Activated naive CD4-positive, alpha-beta T cell treated with anti-CD3 and anti-CD28 coated beads for 36 hours (primary cell): ENCODE data around the gene SLC6A4. TPM values are rescaled to one million over a fixed set of nuclear protein-coding genes. Genes with fewer than 3 reads are reported as not detected.
"Not testable (repeated sequence)": the region's sequence is repeated elsewhere in the genome, so short reads cannot be mapped to it uniquely, and the experiment has no call there.

Experiments
- CTCF ChIA-PET: fragments of 350-600 bp; sonication (Branson Sonifier 250); formaldehyde crosslinking; loops from one replicate; lab custom pipeline; 2021; ENCODE audit warnings: antibody characterized with exemption; lab: Charles Lee
- DNase-seq: peaks from one replicate; pipeline ENCODE4 v3.0.0-alpha.2; 2020
- H3K27ac Mint-ChIP-seq: one replicate; pipeline ENCODE4 v1.8.0; 2021; ENCODE audit warnings: mild to moderate bottlenecking, mixed read lengths
- H3K27me3 Mint-ChIP-seq: one replicate; pipeline ENCODE4 v1.8.0; 2021; ENCODE audit warnings: low read depth, mixed read lengths
- H3K36me3 Mint-ChIP-seq: one replicate; pipeline ENCODE4 v1.8.0; 2021; ENCODE audit warnings: low read depth, mixed read lengths
- H3K4me1 Mint-ChIP-seq: one replicate; pipeline ENCODE4 v1.8.0; 2021; ENCODE audit warnings: low read depth, mixed read lengths
- H3K4me3 Mint-ChIP-seq: one replicate; pipeline ENCODE4 v1.8.0; 2021; ENCODE audit warnings: mild to moderate bottlenecking, moderate library complexity, mixed read lengths
- H3K9me3 Mint-ChIP-seq: one replicate; pipeline ENCODE4 v1.8.0; 2021; ENCODE audit warnings: mixed read lengths
- intact Hi-C: fragments of 100-400 bp; cut with micrococcal nuclease; formaldehyde crosslinking; loops from one replicate; pipeline ENCODE4 v1.15.1; 2023
- total RNA-seq, 2 experiments: library from RNA; stranded (reverse); gene quantifications; one replicate each; pipeline ENCODE4 v1.2.3, GENCODE V29; 2021

The SLC6A4 gene
- total RNA-seq, 2 experiments from 2014 or later, result not detected

DNA sequence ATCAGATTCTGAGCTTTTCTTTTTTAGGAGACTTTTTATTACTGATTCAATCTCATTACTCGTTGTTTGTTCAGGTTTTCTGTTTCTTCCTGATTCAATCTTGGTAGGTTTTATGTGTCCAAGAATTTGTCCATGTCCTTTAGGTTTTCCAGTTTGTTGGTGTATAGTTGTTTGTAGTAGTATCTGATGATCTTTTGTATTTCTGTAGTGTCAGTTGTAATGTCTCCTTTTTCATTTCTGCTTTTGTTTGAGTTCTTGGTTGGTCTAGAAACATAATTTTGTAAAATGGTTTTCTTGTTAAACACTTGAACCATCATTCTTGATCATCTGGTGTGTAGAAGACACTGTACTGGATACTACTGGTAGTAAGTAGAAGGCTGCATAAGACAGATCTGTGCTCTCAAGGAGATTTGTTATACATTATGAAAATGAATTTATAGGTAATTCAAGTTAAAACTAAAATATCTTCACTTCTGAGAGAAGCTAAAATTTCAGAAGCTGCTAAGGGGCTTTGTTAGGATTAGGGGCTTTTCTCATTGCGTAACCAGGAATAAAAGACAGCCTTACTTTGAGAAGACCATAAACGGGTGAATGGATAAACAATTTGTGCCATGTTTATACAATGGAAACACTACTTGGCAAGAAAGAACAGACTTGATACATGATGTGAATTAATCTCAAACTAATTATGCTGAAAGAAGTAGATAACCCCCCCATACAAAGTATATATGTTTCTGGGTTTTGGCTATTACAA is 74.9 kb downstream of the SLC6A4 start:
- Mint-ChIP-seq H3K27ac (no peak overlapping the region), H3K27me3 (no peaks in the 10 kb centered on the region), H3K4me3 (no peak overlapping the region), H3K9me3 (peaks cover 11% of the 10 kb centered on the region), H3K4me1 (peaks cover 27% of the 10 kb centered on the region), H3K36me3 (peaks cover 48% of the 10 kb centered on the region)
- DNase-seq, result no peak
- CTCF ChIA-PET, result interaction anchor here (0.6 to 1.0 kb wide), 2 partner anchors 56 to 179 kb away, joined by 3 to 4 read pairs; no protein-coding TSS in a partner anchor
- intact Hi-C loops, result no loop called here

DNA sequence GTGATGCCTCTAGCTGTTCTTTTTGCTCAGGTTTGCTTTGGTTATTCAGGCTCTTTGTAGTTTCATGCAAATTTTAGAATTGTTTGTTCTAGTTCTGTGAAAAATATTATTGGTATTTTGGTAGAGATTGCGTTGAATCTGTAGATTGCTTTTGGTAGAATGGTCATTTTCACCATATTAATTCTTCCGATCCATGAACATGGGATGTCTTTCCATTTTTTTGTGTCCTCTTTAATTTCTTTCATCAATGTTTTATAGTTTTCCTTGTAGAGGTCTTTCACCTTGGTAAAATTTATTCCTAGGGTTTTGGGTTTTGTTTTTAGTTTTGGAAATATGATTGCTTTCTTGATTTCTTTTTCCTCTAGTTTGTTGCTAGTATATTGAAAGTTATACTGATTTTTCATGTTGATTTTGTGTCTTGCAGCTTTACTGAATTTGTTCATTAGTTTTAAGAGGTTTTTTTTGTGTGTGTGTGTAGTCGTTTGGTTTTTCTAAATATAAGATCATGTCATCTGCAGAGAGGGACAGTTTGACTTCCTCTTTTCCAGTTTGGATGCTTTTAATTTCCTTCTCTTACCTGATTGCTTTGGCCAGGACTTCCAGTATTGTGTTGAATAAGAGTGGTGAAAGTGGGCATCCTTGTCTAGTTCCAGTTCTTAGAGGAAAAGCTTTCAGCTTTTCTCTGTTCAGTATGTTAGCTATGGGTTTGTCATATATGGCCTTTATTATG is 76.4 kb downstream of the SLC6A4 start:
- Mint-ChIP-seq H3K4me1 (peaks cover 27% of the 10 kb centered on the region), H3K4me3 (no peak overlapping the region), H3K27ac (no peak overlapping the region), H3K9me3 (peaks cover 11% of the 10 kb centered on the region), H3K36me3 (peaks cover 46% of the 10 kb centered on the region), H3K27me3 (no peaks in the 10 kb centered on the region)
- intact Hi-C loops, result no loop called here
- DNase-seq, result no peak
- CTCF ChIA-PET, result interaction anchor here (0.7 to 1.3 kb wide), 2 partner anchors 55 to 534 kb away, joined by 3 read pairs; no protein-coding TSS in a partner anchor

DNA sequence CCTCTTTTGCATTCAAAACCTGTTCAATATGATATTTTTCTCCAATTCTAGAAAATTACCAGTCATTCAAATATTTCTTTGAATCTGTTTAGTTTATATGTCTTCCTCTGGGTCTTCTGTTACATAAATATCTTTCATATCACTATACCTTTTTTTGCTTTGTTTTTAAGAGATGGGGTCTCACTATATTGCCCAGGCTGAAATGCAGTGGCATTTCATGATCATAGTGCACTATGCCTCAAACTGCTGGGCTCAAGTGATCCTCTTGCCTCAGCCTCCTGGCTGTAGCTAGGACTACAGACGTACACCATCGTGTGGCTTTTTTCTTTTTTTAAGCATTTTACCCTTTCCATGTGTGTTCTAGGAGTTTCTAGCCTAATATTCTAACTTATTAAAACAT is 80.1 kb downstream of the SLC6A4 start:
- H3K9me3 Mint-ChIP-seq, result peaks cover 11% of the 10 kb centered on the region
- H3K27me3 Mint-ChIP-seq, result no peaks in the 10 kb centered on the region
- no peak overlapping the region for H3K27ac Mint-ChIP-seq
- DNase-seq, result no peak
- no peak overlapping the region for H3K4me3 Mint-ChIP-seq
- CTCF ChIA-PET, result no interaction called here
- H3K4me1 Mint-ChIP-seq, result peaks cover 27% of the 10 kb centered on the region
- intact Hi-C loops, result no loop called here
- peaks cover 41% of the 10 kb centered on the region for H3K36me3 Mint-ChIP-seq

DNA sequence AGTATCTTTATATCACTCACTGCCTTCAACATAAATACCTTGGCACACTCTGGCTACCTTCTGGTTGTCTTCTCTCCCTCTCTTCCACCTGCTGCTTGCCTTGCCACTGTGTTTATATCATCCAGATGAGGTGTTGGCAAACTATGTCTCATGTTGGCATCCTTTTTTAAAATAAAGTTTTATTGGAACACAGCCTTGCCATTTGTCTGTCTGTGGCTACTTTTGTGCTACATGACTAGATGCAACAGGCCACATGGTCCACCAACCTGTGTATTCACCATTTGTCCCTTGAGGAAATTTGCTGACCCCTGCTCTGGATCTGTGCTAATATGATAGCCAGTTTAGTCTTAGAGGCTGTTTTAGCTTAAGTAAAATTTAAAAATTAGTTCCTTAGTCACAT is 82.0 kb downstream of the SLC6A4 start:
- H3K4me3 Mint-ChIP-seq, result no peak overlapping the region
- H3K9me3 Mint-ChIP-seq, result peaks cover 2% of the 10 kb centered on the region
- H3K27me3 Mint-ChIP-seq, result no peaks in the 10 kb centered on the region
- H3K4me1 Mint-ChIP-seq, result peaks cover 22% of the 10 kb centered on the region
- intact Hi-C loops, result no loop called here
- H3K27ac Mint-ChIP-seq, result no peak overlapping the region
- DNase-seq, result no peak
- CTCF ChIA-PET, result interaction anchor here (1.3 kb wide), 1 partner anchor 181 kb away, joined by 3 read pairs; no protein-coding TSS in a partner anchor
- peaks cover 27% of the 10 kb centered on the region for H3K36me3 Mint-ChIP-seq

DNA sequence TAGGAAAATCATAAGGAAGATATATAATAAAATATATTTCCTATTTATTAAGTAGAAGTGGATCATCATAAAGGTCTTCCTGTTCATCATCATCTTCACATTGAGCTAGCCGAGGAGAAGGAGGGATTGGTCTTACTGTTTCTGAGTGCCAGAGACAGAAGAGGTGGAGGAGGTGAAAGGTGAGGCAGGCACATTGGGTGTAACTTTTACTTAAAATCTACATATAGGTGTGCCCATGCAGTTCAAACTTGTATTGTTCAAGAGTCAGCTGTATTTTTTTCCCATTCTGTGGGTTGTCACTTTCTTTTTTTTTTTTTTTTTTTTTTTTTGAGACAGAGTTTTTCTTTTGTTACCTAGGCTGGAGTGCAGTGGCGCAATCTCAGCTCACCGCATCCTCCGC is 84.0 kb downstream of the SLC6A4 start:
- no peaks in the 10 kb centered on the region for H3K9me3 Mint-ChIP-seq
- no peak for DNase-seq
- intact Hi-C loops, result no loop called here
- H3K36me3 Mint-ChIP-seq, result peaks cover 17% of the 10 kb centered on the region
- no peaks in the 10 kb centered on the region for H3K27me3 Mint-ChIP-seq
- CTCF ChIA-PET, result interaction anchor here (0.6 to 1.2 kb wide), 5 partner anchors 15 to 842 kb away, joined by 3 read pairs; no protein-coding TSS in a partner anchor
- H3K4me1 Mint-ChIP-seq, result peaks cover 18% of the 10 kb centered on the region
- H3K27ac Mint-ChIP-seq, result no peak overlapping the region
- H3K4me3 Mint-ChIP-seq, result no peak overlapping the region

DNA sequence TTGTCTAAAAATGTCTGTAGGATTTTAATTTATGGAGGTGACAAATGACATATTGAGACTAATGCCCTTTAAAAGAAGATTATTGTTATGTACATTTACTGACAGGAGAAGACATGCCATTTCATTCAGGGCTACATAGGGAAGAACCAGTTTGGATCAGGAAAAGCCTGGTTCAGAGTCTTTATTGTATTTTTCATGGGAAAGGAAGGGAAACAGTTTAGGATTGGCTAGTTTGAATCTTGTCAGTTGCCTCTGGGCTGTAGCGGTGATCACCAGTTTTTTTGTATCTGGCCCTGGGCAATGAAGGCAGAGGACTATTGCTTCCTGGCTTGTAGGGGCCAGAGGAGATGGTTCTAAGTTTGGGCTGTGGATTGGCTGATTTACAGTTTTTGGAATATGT is 87.1 kb downstream of the SLC6A4 start:
- H3K9me3 Mint-ChIP-seq, result no peaks in the 10 kb centered on the region
- H3K4me1 Mint-ChIP-seq, result peaks cover 19% of the 10 kb centered on the region
- no peak for DNase-seq
- CTCF ChIA-PET, result interaction anchor here (0.7 to 1.3 kb wide), 2 partner anchors 22 to 55 kb away, joined by 3 read pairs; no protein-coding TSS in a partner anchor
- no peaks in the 10 kb centered on the region for H3K27me3 Mint-ChIP-seq
- H3K4me3 Mint-ChIP-seq, result no peak overlapping the region
- H3K27ac Mint-ChIP-seq, result no peak overlapping the region
- H3K36me3 Mint-ChIP-seq, result peaks cover 15% of the 10 kb centered on the region
- intact Hi-C loops, result no loop called here

DNA sequence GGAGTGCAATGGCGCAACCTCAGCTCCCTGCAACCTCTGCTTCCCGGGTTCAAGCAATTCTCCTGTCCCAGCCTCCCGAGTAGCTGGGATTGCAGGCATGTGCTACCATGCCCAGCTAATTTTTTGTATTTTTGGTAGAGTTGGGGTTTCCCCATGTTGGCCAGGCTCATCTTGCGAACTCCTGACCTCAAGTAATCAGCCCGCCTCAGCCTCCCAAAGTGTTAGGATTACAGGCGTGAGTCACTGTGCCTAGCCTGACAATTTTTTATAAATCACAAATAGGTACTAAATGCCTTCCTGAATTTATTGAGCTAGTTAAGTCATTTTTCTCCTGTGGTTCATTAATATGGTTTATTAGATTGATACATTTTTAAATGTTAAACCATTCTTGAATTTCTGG is 87.6 kb downstream of the SLC6A4 start:
- peaks cover 14% of the 10 kb centered on the region for H3K36me3 Mint-ChIP-seq

More for the DNA sequence above, 87.6 kb downstream of the SLC6A4 start:
- H3K4me3 Mint-ChIP-seq, H3K27ac Mint-ChIP-seq, H3K9me3 Mint-ChIP-seq, H3K27me3 Mint-ChIP-seq, intact Hi-C loops: not testable (repeated sequence)
- DNase-seq, result peak; percentile 15
- peaks cover 20% of the 10 kb centered on the region for H3K4me1 Mint-ChIP-seq
- CTCF ChIA-PET, result interaction anchor here (0.7 to 1.3 kb wide), 2 partner anchors 21 to 55 kb away, joined by 3 read pairs; no protein-coding TSS in a partner anchor

Other genes starting within 250 kb of the SLC6A4 start
- gene NSRP1, start 118.9 kb downstream of the SLC6A4 start, total RNA-seq, result 10 to 100 TPM; 21.4 to 21.5 TPM
- 10 to 100 TPM; 60.9 to 61.5 TPM for gene BLMH, start 56.2 kb upstream of the SLC6A4 start, total RNA-seq
- not detected for gene TMIGD1, start 98.4 kb upstream of the SLC6A4 start, total RNA-seq
- gene CPD, start 143.2 kb upstream of the SLC6A4 start, total RNA-seq, result 10 to 100 TPM; 37.9 to 43.8 TPM
- 10 to 100 TPM; 33.9 to 37.3 TPM for gene GOSR1, start 241.7 kb upstream of the SLC6A4 start, total RNA-seq